NCI-H82 treated with DMSO at 0.1 percent for 48 hours (cell line): ENCODE data around the gene NXPH1.
A peak's percentile ranks its signal among the peaks of the same experiment; 100 is the strongest.

ENCODE experiments used
- DNase-seq: peaks from one replicate; lab custom pipeline; 2025; ENCODE audit not compliant: unreplicated experiment; lab: John Stamatoyannopoulos, UW

NXPH1 gene

GRCh38 chr7:8585591-8585990 lies 152.2 kb downstream of the NXPH1 start:
- no peak for DNase-seq

- no peak for DNase-seq
Observed at GRCh38 chr7:8590225-8590624, 156.8 kb downstream of the NXPH1 start.

- no peak for DNase-seq
Observed at GRCh38 chr7:8590791-8591190, 157.4 kb downstream of the NXPH1 start.

DNA sequence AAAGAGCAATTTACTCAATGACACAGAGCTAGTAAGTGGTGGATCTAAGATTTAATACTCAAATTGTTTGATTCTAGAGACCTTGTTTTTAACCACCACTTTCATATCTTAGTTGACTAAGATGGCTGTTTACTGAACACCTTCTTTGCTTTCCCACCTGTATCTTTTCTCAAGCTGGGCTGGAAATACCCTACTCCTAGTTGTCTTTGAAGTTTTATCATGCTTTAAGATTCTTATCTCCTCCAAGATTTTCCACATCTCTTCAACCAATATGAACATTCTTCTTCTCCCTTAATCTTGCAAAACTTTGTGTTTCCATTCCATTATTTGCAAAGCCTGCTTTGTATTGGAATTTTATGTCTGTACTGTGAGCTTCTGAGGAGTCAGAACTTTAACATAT lies 157.9 kb downstream of the NXPH1 start:
- DNase-seq, result no peak

GRCh38 chr7:8592167-8592566 lies 158.8 kb downstream of the NXPH1 start:
- DNase-seq, result no peak

- DNase-seq, result no peak
Observed at GRCh38 chr7:8594115-8594514, 160.7 kb downstream of the NXPH1 start.

- no peak for DNase-seq
Observed at GRCh38 chr7:8597565-8597964, 164.2 kb downstream of the NXPH1 start.

- DNase-seq, result no peak
Observed at GRCh38 chr7:8601121-8601520, 167.7 kb downstream of the NXPH1 start.

- DNase-seq, result no peak
Observed at GRCh38 chr7:8605221-8605620, 171.8 kb downstream of the NXPH1 start.

GRCh38 chr7:8612584-8612983 lies 179.2 kb downstream of the NXPH1 start:
- DNase-seq, result no peak

GRCh38 chr7:8613191-8613590 lies 179.8 kb downstream of the NXPH1 start:
- DNase-seq, result no peak

GRCh38 chr7:8615019-8615418 lies 181.6 kb downstream of the NXPH1 start:
- DNase-seq, result no peak

DNA sequence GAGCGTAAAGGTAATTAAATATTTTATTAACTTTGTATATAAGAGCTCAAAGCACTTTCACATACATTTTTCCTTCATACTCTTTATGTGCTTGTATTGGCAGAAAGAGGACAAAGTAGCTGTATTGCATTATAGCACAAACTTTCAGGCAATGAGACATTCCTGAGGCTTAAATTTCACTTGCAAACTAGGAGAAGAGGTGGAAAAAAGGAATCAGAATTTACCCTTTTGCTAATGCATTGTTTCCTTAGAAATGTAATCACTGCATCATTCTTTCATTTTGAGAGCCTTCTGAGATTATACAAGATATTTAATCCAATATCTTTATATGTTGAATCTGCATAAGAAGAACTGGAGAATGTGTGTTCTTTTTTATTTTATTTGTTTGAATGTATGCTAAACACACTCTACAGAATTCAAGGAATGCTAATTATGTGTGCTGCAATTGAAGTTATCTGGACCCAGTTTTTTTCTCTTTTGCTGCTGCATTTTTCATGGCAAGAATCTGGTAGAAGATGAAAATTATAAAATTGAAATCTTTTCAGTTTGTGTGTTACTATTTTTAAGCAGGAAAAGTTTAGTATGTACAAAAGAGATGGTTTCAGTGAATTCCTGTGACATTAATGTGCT lies 185.1 kb downstream of the NXPH1 start:
- DNase-seq, result no peak

DNA sequence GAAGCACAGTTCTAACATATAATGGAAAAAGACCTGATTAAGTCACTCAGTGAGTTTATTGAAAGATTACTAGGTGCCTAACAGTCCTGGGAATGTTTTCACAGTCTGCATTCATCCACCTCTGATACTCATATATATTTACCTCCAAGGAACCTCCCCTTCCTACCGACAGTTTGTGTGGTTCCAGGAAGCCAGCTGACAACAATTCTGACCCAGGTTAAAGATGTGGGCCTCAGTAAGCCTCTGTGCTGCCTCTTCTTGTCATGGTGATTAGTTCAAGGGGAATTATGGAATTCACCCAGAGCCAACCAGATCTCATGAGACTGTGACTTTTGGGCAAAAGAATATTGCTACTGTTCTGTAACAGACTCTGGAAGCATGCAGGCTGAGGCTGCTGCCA lies 186.8 kb downstream of the NXPH1 start:
- no peak for DNase-seq

DNA sequence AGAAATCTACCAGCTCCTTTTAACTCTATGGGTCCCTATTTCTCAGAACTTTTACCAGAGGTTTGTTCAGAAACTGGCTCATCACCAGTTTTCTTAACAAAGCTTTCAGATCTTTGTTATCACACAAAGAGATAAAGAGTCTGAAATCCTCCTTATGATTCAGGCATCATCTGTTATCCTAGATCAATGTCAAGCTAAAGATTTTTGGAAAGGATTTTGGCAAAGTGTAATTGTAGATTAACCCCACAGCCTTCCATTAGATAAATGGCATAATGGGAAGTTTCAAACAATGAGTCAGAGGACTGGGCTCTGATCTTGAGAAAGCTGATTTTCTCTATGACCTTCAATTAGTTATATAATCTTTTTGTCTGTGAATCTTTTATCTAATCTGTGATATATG lies 192.2 kb downstream of the NXPH1 start:
- DNase-seq, result peak; percentile 45

GRCh38 chr7:8627325-8627724 lies 193.9 kb downstream of the NXPH1 start:
- DNase-seq, result no peak

- no peak for DNase-seq
Observed at GRCh38 chr7:8628656-8629055, 195.2 kb downstream of the NXPH1 start.

- DNase-seq, result no peak
Observed at GRCh38 chr7:8629504-8629903, 196.1 kb downstream of the NXPH1 start.

- no peak for DNase-seq
Observed at GRCh38 chr7:8637322-8637721, 203.9 kb downstream of the NXPH1 start.

DNA sequence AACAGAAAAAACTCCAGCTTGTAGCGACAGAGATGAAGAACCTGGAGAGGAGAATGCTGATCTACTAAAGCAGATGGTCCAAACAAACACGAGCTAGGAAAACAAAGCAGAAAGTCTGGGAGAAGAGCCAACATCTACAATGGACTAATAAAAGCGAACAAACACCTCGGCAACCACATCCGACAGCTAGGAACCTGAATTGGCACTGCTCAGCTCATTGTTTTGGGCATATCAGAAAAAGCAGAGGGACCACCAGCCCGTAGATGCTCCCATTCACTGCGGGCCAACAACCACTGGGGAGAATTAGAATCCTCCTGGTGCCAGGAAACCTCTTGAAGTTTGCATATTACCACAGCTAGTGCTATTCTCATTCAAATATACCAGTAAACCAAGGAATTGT lies 204.7 kb downstream of the NXPH1 start:
- no peak for DNase-seq

GRCh38 chr7:8639668-8640067 lies 206.3 kb downstream of the NXPH1 start:
- DNase-seq, result no peak

DNA sequence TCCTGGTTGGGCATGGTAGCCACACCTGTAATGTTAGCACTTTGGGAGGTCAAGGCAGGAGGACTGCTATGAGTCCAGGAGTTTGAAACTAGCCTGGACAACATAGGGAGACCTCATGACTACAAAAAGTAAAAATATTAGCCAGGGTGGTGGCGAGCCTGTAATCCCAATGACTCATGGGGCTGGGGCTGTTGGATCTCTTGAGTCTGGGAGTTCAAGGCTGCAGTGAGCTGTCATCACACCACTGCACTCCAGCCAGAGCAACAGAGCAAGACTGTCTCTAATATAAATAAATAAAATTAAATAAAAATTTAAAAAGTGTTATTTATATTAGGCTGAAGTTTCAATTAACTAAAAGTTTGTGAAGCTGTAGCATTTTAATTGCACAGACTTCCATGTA lies 207.3 kb downstream of the NXPH1 start:
- DNase-seq, result no peak

DNA sequence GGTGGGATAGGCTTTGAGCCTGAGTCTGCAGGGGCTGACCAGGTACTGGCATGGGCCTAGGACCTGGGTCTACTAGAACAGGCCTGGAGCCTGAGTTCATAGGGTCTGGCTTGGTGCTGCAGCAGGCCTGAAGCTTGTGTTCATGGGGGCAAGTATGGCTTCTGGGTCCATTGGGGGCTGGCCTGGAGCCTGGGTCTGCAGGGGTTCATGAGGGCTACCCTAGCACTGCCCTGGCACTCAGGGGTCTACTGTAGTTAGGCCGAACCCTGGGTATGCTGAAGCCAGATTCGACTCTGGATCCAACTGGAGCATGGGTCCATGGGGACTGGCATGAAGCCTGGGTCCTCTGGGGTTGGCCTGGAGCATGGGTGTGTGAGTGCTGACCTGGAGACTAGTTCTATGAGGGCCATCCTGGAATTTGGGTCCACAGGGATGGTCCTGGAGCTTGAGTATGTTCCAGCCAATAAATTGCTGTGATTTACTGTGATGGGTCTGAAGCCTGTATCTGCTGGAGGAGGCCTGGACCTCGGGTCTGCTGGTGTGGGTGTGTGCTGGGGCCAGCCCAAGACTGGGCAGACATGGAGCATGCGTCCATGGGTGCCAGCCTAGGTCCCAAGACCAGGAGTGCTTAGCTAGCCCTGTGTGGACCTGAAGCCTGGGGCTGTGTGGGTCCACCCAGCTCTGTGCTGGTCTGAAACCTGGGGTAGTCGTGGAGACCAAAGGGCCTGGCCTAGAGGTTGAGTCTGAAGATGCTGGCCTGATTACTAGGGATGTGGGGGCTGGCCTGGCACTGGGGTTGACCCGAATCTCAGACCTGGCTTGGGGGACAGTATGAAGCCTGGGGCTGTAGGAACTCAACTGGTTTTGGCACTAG lies 235.5 kb downstream of the NXPH1 start:
- DNase-seq, result no peak
